Transverse colon (tissue), 4 donors: ENCODE results near the gene PLBD2. TPM values are rescaled to one million over a fixed set of nuclear protein-coding genes. Genes with fewer than 3 reads are reported as not detected.

ENCODE experiments used
- DNase-seq: peaks from one replicate; pipeline ENCODE4 v3.0.0-alpha.2; 2019
- H3K27ac ChIP-seq, 4 donors: fragments of 200-600 bp; sonication (generic); 2 replicates each; pipeline ENCODE4 v1.5.1; 2016 to 2018; ENCODE audit warnings: inconsistent platforms in 4 of 4
- H3K27me3 ChIP-seq: fragments of 200-600 bp; sonication (generic); 2 replicates; pipeline ENCODE4 v1.5.1; 2017; ENCODE audit warnings: inconsistent platforms
- H3K36me3 ChIP-seq, 4 donors: fragments of 200-600 bp; sonication (generic); 2 replicates each; pipeline ENCODE4 v1.5.1; 2017 to 2019; ENCODE audit warnings: inconsistent platforms in 4 of 4
- H3K4me1 ChIP-seq, 4 donors: fragments of 200-600 bp; sonication (generic); 2 replicates each; pipeline ENCODE4 v1.5.1; 2017 to 2020; ENCODE audit warnings: inconsistent platforms in 4 of 4
- H3K4me3 ChIP-seq, 4 donors: fragments of 200-600 bp; sonication (generic); 1 replicate in 1 of 4; 2 replicates in 3 of 4; pipeline versions ENCODE4 v1.5.1 to v1.6.1; 2017 to 2019; ENCODE audit warnings: inconsistent platforms in 4 of 4
- H3K9me3 ChIP-seq, 2 donors: fragments of 200-600 bp; sonication (generic); 2 replicates each; pipeline ENCODE4 v1.5.1; 2017 to 2019; ENCODE audit warnings: inconsistent platforms in 2 of 2
- EP300 ChIP-seq: sonication (generic); formaldehyde crosslinking; IDR thresholded peaks from one replicate; pipeline ENCODE4 v1.6.1; 2017; ENCODE audit warnings: antibody characterized with exemption, low read depth
- POLR2A ChIP-seq: fragments of 450-650 bp; IDR thresholded peaks from one replicate; pipeline ENCODE4 v1.6.1; 2016; ENCODE audit warnings: antibody characterized with exemption, mild to moderate bottlenecking, moderate library complexity
- POLR2AphosphoS5 ChIP-seq, 3 donors: sonication (generic); formaldehyde crosslinking; IDR thresholded peaks; one replicate each; pipeline ENCODE4 v1.6.1; 2016; ENCODE audit warnings: antibody characterized with exemption in 3 of 3
- WGBS, 2 donors: methylation state at CpG; one replicate each; pipeline ENCODE4 v1.1.5; 2018; ENCODE audit warnings: low coverage in 1 of 2; 5-methylcytosine and 5-hydroxymethylcytosine counted together
- in situ Hi-C, 4 donors: fragments of 200-750 bp; cut with MboI; loops; one replicate each; pipeline versions ENCODE4 v1.15.0 to v1.15.1; 2017; ENCODE audit warnings: low sequenced_read_pairs in 3 of 4, low pct_ligation_motif_present in 1 of 4, low pct_unique_long_range_greater_than_20kb in 1 of 4
- intact Hi-C: fragments of 100-400 bp; cut with DNase I; formaldehyde crosslinking; loops from one replicate; pipeline ENCODE4 v1.15.1; 2023; ENCODE audit warnings: low total_unique reads
- total RNA-seq, 4 donors: library from RNA; depleted of rRNA; stranded (reverse); fragments of >200 nt; gene quantifications; one replicate each; pipeline ENCODE4 v1.1.0, GENCODE V29; 2016
- TF ChIP-seq, protein P1 (sequence below), 5 experiments: fragments of 200-600 bp in 3 of 5; fragments of 450-650 bp in 2 of 5; sonication (generic) in 3 of 5; IDR thresholded peaks; 1 replicate in 2 of 5; 2 replicates in 3 of 5; pipeline ENCODE4 v1.5.1; 2016 to 2017; ENCODE audit warnings: antibody characterized with exemption in 5 of 5, inconsistent platforms in 3 of 5, mild to moderate bottlenecking in 2 of 5, moderate library complexity in 1 of 5

PLBD2 gene
- total RNA-seq, 4 donors from 2014 or later: 12.3 to 27.5 (median 19.0) TPM

DNA sequence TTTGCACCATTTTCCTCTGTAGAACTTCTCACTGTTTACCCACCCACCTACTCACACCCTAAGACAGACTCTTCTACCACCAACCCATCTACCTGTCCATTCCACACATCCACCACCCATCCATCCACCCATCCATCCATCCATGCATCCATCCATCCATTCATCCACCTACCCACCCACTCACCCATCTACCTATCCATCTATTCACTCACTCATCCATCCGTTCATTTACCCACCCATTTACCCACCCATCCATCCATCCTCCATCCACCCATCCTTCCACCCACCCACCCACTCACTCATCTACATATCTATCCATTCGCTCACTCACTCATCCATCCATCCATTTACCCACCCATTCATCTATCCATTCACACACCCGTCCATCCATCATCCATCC, 15.1 kb downstream of the PLBD2 start:
- peaks cover 0 to 6% (median 0%) of the 10 kb centered on the region in 4 donors for H3K36me3 ChIP-seq
- 92 to 94% methylated on average over 3 of the region's 3 CpGs for WGBS, 2 donors
- H3K4me3 ChIP-seq: no peak overlapping the region
- no peaks in the 10 kb centered on the region for H3K9me3 ChIP-seq
- intact Hi-C loops: no loop called here
- H3K27ac ChIP-seq: no peak overlapping the region
- no peak for DNase-seq
- no peaks in the 10 kb centered on the region for H3K27me3 ChIP-seq
- in situ Hi-C loops: no loop called here
- TF ChIP-seq, protein P1, sequence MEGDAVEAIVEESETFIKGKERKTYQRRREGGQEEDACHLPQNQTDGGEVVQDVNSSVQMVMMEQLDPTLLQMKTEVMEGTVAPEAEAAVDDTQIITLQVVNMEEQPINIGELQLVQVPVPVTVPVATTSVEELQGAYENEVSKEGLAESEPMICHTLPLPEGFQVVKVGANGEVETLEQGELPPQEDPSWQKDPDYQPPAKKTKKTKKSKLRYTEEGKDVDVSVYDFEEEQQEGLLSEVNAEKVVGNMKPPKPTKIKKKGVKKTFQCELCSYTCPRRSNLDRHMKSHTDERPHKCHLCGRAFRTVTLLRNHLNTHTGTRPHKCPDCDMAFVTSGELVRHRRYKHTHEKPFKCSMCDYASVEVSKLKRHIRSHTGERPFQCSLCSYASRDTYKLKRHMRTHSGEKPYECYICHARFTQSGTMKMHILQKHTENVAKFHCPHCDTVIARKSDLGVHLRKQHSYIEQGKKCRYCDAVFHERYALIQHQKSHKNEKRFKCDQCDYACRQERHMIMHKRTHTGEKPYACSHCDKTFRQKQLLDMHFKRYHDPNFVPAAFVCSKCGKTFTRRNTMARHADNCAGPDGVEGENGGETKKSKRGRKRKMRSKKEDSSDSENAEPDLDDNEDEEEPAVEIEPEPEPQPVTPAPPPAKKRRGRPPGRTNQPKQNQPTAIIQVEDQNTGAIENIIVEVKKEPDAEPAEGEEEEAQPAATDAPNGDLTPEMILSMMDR (IDR thresholded peaks at IDR 0.05): no peak
- TF ChIP-seq POLR2AphosphoS5 (IDR thresholded peaks at IDR 0.05): no peak
- TF ChIP-seq POLR2A: no peak
- TF ChIP-seq EP300: no peak
- no peaks in the 10 kb centered on the region for H3K4me1 ChIP-seq

DNA sequence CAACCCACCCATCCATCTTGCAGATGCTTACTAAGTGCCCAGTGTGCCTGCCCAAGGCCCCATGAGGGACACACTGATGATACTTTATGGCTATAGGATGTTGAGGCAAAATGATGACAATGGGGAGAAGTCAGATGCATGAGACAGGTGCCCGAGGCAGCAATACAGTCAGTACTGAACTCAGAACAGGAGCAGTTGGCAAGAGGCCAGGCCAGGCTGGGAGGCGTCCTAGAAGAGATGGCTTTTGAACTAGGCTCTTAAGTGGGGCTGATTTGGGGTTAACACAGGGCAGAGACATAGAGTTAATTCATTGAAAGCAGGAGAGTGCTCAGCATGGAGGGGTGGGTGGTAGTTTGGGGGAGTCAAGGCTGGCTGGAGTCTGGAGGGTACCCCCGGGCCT, 15.6 kb downstream of the PLBD2 start:
- no peaks in the 10 kb centered on the region for H3K27me3 ChIP-seq
- no peak for TF ChIP-seq EP300
- TF ChIP-seq POLR2A: no peak
- TF ChIP-seq, protein P1 (IDR thresholded peaks at IDR 0.05): no peak
- no peak for TF ChIP-seq POLR2AphosphoS5 (IDR thresholded peaks at IDR 0.05)
- in situ Hi-C loops: no loop called here
- no peak for DNase-seq
- intact Hi-C loops: no loop called here
- H3K4me3 ChIP-seq: no peak overlapping the region
- no peaks in the 10 kb centered on the region for H3K9me3 ChIP-seq
- 60 to 82% methylated on average over 1 to 3 of the region's 3 CpGs for WGBS, 2 donors
- peaks cover 0 to 6% (median 0%) of the 10 kb centered on the region in 4 donors for H3K36me3 ChIP-seq
- no peaks in the 10 kb centered on the region for H3K4me1 ChIP-seq
- no peak overlapping the region for H3K27ac ChIP-seq

DNA sequence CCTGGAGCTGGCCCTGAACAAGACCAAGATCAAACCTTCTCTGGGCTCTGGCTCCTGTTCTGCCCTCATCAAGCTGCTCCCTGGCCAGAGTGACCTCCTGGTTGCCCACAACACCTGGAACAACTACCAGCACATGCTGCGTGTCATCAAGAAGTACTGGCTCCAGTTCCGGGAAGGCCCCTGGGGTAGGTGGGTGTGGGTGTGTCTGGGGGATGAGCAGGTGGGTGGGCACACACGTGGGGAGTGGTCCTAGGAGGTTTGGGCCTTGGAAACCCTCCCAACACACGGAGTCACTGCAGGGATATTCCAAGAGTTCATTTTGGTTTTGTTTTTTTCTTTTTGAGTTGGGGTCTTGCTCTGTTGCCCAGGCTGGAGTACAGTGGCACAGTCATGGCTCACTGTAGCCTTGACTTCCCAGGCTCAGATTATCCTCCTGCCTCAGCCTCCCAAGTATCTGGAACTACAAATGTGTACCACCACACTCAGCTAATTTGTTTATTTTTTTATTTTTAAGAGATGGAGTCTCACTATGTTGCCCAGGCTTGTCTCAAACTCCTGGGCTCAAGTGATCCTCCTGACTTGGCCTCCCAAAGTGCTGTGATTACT, 16.5 kb downstream of the PLBD2 start:
- TF ChIP-seq, protein P1 (IDR thresholded peaks at IDR 0.05): no peak
- TF ChIP-seq EP300: no peak
- TF ChIP-seq POLR2AphosphoS5 (IDR thresholded peaks at IDR 0.05): no peak
- no peak for TF ChIP-seq POLR2A
- WGBS, 2 donors: 92% methylated on average over 4 of the region's 4 CpGs; no CpG with 5 or more reads in 1 of the 2 donors
- in situ Hi-C loops (no loop called here), intact Hi-C loops (no loop called here)
- Histone ChIP-seq H3K9me3 (no peaks in the 10 kb centered on the region), H3K4me3 (no peak overlapping the region), H3K4me1 (no peaks in the 10 kb centered on the region), H3K27ac (no peak overlapping the region), H3K27me3 (no peaks in the 10 kb centered on the region), H3K36me3 (peaks cover 0 to 6% (median 0%) of the 10 kb centered on the region in 4 donors)
- no peak for DNase-seq

DNA sequence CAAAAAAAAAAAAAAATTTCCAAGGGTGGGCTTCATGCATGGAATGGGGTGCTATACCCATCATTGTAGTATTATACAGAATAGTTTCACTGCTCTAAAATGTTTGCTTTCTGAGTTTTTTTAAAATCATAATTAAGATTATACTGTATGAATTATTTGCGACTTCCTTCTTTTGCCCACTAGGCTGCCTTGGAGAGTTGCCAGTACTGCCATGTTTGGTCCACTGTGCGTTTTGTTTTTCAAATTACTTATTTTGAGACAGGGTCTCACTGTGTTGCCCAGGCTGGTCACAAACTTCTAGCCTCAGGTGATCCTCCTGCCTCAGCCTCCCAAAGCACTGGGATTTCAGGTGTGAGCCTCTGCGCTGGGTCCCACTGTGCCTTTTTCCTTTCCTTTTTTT, 19.9 kb downstream of the PLBD2 start:
- no peaks in the 10 kb centered on the region for H3K9me3 ChIP-seq
- DNase-seq: no peak
- H3K4me1 ChIP-seq: no peaks in the 10 kb centered on the region
- intact Hi-C loops (no loop called here), in situ Hi-C loops (no loop called here)
- WGBS, 2 donors: 88 to 100% methylated on average over 3 of the region's 3 CpGs
- H3K27me3 ChIP-seq: no peaks in the 10 kb centered on the region
- no peak overlapping the region for H3K4me3 ChIP-seq
- TF ChIP-seq POLR2A: no peak
- TF ChIP-seq EP300: no peak
- H3K27ac ChIP-seq: no peak overlapping the region
- peaks cover 0 to 6% (median 0%) of the 10 kb centered on the region in 4 donors for H3K36me3 ChIP-seq

DNA sequence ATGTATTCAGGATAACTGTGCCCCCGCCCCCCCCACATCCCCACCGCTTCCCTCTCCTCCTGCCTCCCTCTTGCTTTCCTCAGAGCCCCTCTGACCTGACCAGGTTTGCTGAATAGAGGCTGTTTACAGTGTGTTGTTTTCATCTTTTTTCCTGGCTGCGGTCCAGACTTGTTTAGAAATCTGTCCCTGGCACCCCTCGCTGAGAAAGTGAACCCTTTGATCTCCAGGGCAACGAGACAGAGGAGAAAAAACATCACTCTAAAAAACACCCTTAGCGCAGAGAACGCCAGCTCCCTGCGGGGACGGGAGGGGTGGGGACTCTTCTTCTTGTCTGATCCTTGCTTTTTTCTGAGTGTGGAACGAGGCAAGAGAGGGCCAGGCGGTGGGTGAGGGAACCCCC, 22.8 kb downstream of the PLBD2 start:
- intact Hi-C loops (no loop called here), in situ Hi-C loops (no loop called here)
- 87 to 100% methylated on average over 1 to 11 of the region's 11 CpGs for WGBS, 2 donors
- Histone ChIP-seq H3K4me1 (no peaks in the 10 kb centered on the region), H3K27ac (no peak overlapping the region), H3K4me3 (no peak overlapping the region), H3K36me3 (peaks cover 0 to 3% (median 0%) of the 10 kb centered on the region in 4 donors), H3K9me3 (no peaks in the 10 kb centered on the region), H3K27me3 (no peaks in the 10 kb centered on the region)
- TF ChIP-seq POLR2A (no peak), EP300 (no peak), POLR2AphosphoS5 (IDR thresholded peaks at IDR 0.05) (no peak)
- TF ChIP-seq, protein P1 (IDR thresholded peaks at IDR 0.05): no peak
- no peak for DNase-seq
